HCT116 (cell line): ENCODE measurements around the gene CYRIA. TPM values are rescaled to one million over a fixed set of nuclear protein-coding genes. Genes with fewer than 3 reads are reported as not detected.

ENCODE experiments used
- ATAC-seq: fragments of 200-7000 bp; cut with Tn5 transposase; 2 replicates; pipeline ENCODE4 v1.9.1; 2020; ENCODE audit warnings: mild to moderate bottlenecking, moderate library complexity
- BruUV-seq: library from RNA; stranded (reverse); fragments of 400-500 nt; replicated peaks from 2 replicates; lab custom pipeline; 2021; lab: Mats Ljungman, UMichigan
- CTCF ChIA-PET: fragments of 300-600 bp; sonication (Branson Sonifier 250); formaldehyde crosslinking; loops from one replicate; lab custom pipeline; 2021; ENCODE audit warnings: antibody characterized with exemption; lab: Charles Lee
- POLR2A ChIA-PET: fragments of 300-600, 350-600 bp; sonication (Branson Sonifier 250); formaldehyde crosslinking; loops from one replicate; lab custom pipeline; 2021; ENCODE audit warnings: antibody characterized with exemption; lab: Charles Lee
- RAD21 ChIA-PET, 2 experiments: fragments of 300-600 bp; sonication (Branson Sonifier 250); formaldehyde crosslinking; loops; one replicate each; lab custom pipeline; 2023; ENCODE audit warnings: low total read pairs in 2 of 2; ENCODE audit not compliant: uncharacterized antibody in 2 of 2, unreplicated experiment in 2 of 2, low non-redundant PET in 1 of 2; lab: Charles Lee
- DNase-seq: peaks from one replicate; pipeline ENCODE4 v3.0.0-alpha.2; 2010; ENCODE audit warnings: low read depth, low spot score
- H2AFZ ChIP-seq: fragments of 200-600 bp; shearing (Covaris generic), sonication (generic); 2 replicates; pipeline ENCODE4 v1.6.1; 2017; ENCODE audit warnings: low read depth, mixed run types, mixed read lengths, antibody characterized with exemption, low read length; ENCODE audit not compliant: poor library complexity, severe bottlenecking
- H3K27ac ChIP-seq: 2 replicates; pipeline ENCODE4 v1.5.1; 2012; ENCODE audit warnings: low read depth, low read length
- H3K27me3 ChIP-seq: fragments of 200-600 bp; sonication (generic); 2 replicates; pipeline ENCODE4 v1.6.1; 2016; ENCODE audit warnings: mixed run types, low read length, mixed read lengths; ENCODE audit not compliant: insufficient read depth
- H3K36me3 ChIP-seq, 2 experiments: fragments of 200-500 bp in 1 of 2; fragments of 200-600 bp in 1 of 2; sonication (Bioruptor generic) in 1 of 2; sonication (generic) in 1 of 2; 2 replicates each; pipeline versions ENCODE4 v1.5.1 to v1.6.1; 2014 to 2016; ENCODE audit warnings: low read length in 2 of 2, inconsistent platforms in 1 of 2, mixed read lengths in 1 of 2, mixed run types in 1 of 2; ENCODE audit not compliant: insufficient read depth in 2 of 2, control insufficient read depth in 1 of 2
- H3K4me1 ChIP-seq, 2 experiments: fragments of 200-600 bp in 1 of 2; sonication (generic) in 1 of 2; 2 replicates each; pipeline versions ENCODE4 v1.5.1 to v1.6.1; 2012 to 2017; ENCODE audit warnings: low read length in 2 of 2, inconsistent platforms in 1 of 2, mild to moderate bottlenecking in 1 of 2, mixed read lengths in 1 of 2, mixed run types in 1 of 2, moderate library complexity in 1 of 2; ENCODE audit not compliant: insufficient read depth in 2 of 2, control insufficient read depth in 1 of 2
- H3K4me2 ChIP-seq: fragments of 200-600 bp; sonication (generic); 2 replicates; pipeline ENCODE4 v1.6.1; 2017; ENCODE audit warnings: mixed run types, low read length, mixed read lengths
- H3K4me3 ChIP-seq, 2 experiments: fragments of 200-600 bp in 1 of 2; sonication (generic) in 1 of 2; replicated peaks in 1 of 2; 2 replicates each; pipeline ENCODE4 v1.5.1; 2011 to 2016; ENCODE audit warnings: low read length in 2 of 2, control low read depth in 1 of 2, low read depth in 1 of 2, mild to moderate bottlenecking in 1 of 2, mixed read lengths in 1 of 2, mixed run types in 1 of 2
- H3K79me2 ChIP-seq: fragments of 200-600 bp; sonication (generic); 2 replicates; pipeline ENCODE4 v1.6.1; 2017; ENCODE audit warnings: mild to moderate bottlenecking, mixed run types, low read length, moderate library complexity, mixed read lengths; ENCODE audit not compliant: insufficient read depth
- H3K9ac ChIP-seq: fragments of 200-600 bp; sonication (generic); 2 replicates; pipeline ENCODE4 v1.6.1; 2016; ENCODE audit warnings: low read length, mixed read lengths
- H3K9me2 ChIP-seq: fragments of 200-600 bp; sonication (generic), shearing (Covaris generic); 2 replicates; pipeline ENCODE4 v1.6.1; 2017; ENCODE audit warnings: mixed run types, mild to moderate bottlenecking, moderate library complexity; ENCODE audit not compliant: insufficient read depth
- H3K9me3 ChIP-seq, 2 experiments: fragments of 200-500 bp in 1 of 2; fragments of 200-600 bp in 1 of 2; sonication (Bioruptor generic) in 1 of 2; sonication (generic) in 1 of 2; 2 replicates each; pipeline ENCODE4 v1.6.1; 2014 to 2017; ENCODE audit warnings: low read length in 2 of 2, mixed read lengths in 2 of 2, inconsistent platforms in 1 of 2, low read depth in 1 of 2, mild to moderate bottlenecking in 1 of 2, mixed run types in 1 of 2, moderate library complexity in 1 of 2; ENCODE audit not compliant: control insufficient read depth in 1 of 2, insufficient read depth in 1 of 2
- H4K20me1 ChIP-seq: fragments of 200-600 bp; sonication (generic), shearing (Covaris generic); 2 replicates; pipeline ENCODE4 v1.6.1; 2017; ENCODE audit warnings: mixed run types, mild to moderate bottlenecking, moderate library complexity; ENCODE audit not compliant: insufficient read depth
- CBX3 ChIP-seq: IDR thresholded peaks from 2 replicates; pipeline ENCODE4 v1.6.1; 2012; ENCODE audit warnings: low read depth
- ELF1 ChIP-seq: IDR thresholded peaks from 2 replicates; pipeline ENCODE4 v1.6.1; 2012; ENCODE audit warnings: low read depth, borderline replicate concordance
- FOSL1 ChIP-seq: IDR thresholded peaks from 2 replicates; pipeline ENCODE4 v1.6.1; 2012; ENCODE audit warnings: low read depth
- JUND ChIP-seq: IDR thresholded peaks from 2 replicates; pipeline ENCODE4 v1.6.1; 2012
- POLR2A ChIP-seq: IDR thresholded peaks from 2 replicates; pipeline ENCODE4 v1.7.0; 2011; ENCODE audit warnings: borderline replicate concordance; ENCODE audit not compliant: insufficient read depth, insufficient read length; ENCODE audit errors: extremely low read depth
- RAD21 ChIP-seq: IDR thresholded peaks from 2 replicates; pipeline ENCODE4 v1.6.1; 2012; ENCODE audit warnings: low read depth, mild to moderate bottlenecking
- SIN3A ChIP-seq: IDR thresholded peaks from 2 replicates; pipeline ENCODE4 v1.6.1; 2012; ENCODE audit warnings: low read depth
- SP1 ChIP-seq: IDR thresholded peaks from 2 replicates; pipeline ENCODE4 v1.6.1; 2012; ENCODE audit warnings: low read depth
- SRF ChIP-seq: IDR thresholded peaks from 2 replicates; pipeline ENCODE4 v1.6.1; 2012; ENCODE audit warnings: low read depth
- intact Hi-C: fragments of 100-400 bp; cut with micrococcal nuclease; formaldehyde crosslinking; loops from 2 replicates; pipeline ENCODE4 v1.10.0; 2022
- total RNA-seq: library from RNA; stranded (reverse); gene quantifications from one replicate; pipeline ENCODE4 v1.2.1, GENCODE V29; 2021; ENCODE audit not compliant: unreplicated experiment
- TF ChIP-seq, protein P1 (sequence below): IDR thresholded peaks from 2 replicates; pipeline ENCODE4 v1.6.1; 2012
- TF ChIP-seq, protein P2 (sequence below): IDR thresholded peaks from 2 replicates; pipeline ENCODE4 v1.6.1; 2012
- TF ChIP-seq, protein P3 (sequence below): IDR thresholded peaks from 2 replicates; pipeline ENCODE4 v1.6.1; 2012; ENCODE audit warnings: low read depth

Gene CYRIA
- total RNA-seq, 1 experiment from 2014 or later = 0.44 TPM

DNA sequence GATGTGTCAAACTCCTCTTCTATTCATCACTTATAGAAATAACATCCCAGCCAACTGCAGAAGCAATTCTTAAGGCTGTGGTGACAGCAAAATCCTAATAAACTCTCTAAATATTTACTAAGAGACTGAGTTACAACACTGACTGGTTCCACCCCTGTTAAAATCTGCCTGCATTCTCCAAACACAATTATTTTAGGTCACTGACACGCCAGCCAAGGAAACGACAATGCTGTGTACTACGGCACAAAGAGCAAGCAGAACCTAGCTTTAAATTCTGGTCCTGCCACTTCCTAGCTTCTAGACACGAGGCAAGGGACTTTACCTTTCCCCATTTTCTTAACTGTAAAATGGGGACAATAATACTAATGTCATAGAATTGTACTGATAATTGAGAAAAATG, 4.1 kb downstream of the CYRIA start:
- no peak overlapping the region for H3K4me3 ChIP-seq
- H3K36me3 ChIP-seq = no peaks in the 10 kb centered on the region
- no peaks in the 10 kb centered on the region for H4K20me1 ChIP-seq
- no peak overlapping the region for H2AFZ ChIP-seq
- DNase-seq (no peak), ATAC-seq (no peak)
- intact Hi-C loops = no loop called here
- no peak for TF ChIP-seq SP1
- TF ChIP-seq, protein P1, sequence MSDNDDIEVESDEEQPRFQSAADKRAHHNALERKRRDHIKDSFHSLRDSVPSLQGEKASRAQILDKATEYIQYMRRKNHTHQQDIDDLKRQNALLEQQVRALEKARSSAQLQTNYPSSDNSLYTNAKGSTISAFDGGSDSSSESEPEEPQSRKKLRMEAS = no peak
- no peak for TF ChIP-seq RAD21
- no peak for TF ChIP-seq CBX3
- no peak for TF ChIP-seq POLR2A
- no peak for TF ChIP-seq ELF1
- no peak for TF ChIP-seq FOSL1
- TF ChIP-seq JUND = no peak
- TF ChIP-seq, protein P2, sequence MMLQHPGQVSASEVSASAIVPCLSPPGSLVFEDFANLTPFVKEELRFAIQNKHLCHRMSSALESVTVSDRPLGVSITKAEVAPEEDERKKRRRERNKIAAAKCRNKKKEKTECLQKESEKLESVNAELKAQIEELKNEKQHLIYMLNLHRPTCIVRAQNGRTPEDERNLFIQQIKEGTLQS = no peak
- no peak for TF ChIP-seq SRF
- no peak for TF ChIP-seq SIN3A
- TF ChIP-seq, protein P3, sequence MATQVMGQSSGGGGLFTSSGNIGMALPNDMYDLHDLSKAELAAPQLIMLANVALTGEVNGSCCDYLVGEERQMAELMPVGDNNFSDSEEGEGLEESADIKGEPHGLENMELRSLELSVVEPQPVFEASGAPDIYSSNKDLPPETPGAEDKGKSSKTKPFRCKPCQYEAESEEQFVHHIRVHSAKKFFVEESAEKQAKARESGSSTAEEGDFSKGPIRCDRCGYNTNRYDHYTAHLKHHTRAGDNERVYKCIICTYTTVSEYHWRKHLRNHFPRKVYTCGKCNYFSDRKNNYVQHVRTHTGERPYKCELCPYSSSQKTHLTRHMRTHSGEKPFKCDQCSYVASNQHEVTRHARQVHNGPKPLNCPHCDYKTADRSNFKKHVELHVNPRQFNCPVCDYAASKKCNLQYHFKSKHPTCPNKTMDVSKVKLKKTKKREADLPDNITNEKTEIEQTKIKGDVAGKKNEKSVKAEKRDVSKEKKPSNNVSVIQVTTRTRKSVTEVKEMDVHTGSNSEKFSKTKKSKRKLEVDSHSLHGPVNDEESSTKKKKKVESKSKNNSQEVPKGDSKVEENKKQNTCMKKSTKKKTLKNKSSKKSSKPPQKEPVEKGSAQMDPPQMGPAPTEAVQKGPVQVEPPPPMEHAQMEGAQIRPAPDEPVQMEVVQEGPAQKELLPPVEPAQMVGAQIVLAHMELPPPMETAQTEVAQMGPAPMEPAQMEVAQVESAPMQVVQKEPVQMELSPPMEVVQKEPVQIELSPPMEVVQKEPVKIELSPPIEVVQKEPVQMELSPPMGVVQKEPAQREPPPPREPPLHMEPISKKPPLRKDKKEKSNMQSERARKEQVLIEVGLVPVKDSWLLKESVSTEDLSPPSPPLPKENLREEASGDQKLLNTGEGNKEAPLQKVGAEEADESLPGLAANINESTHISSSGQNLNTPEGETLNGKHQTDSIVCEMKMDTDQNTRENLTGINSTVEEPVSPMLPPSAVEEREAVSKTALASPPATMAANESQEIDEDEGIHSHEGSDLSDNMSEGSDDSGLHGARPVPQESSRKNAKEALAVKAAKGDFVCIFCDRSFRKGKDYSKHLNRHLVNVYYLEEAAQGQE = no peak
- H3K27me3 ChIP-seq = peaks cover 62% of the 10 kb centered on the region
- ChIA-PET CTCF (no interaction called here), POLR2A (no interaction called here), RAD21 (no interaction called here)
- H3K4me2 ChIP-seq = no peak overlapping the region
- H3K79me2 ChIP-seq = no peaks in the 10 kb centered on the region
- no peak overlapping the region for H3K27ac ChIP-seq
- no peaks in the 10 kb centered on the region for H3K9me3 ChIP-seq
- no TSS peak for BruUV-seq
- no peaks in the 10 kb centered on the region for H3K9me2 ChIP-seq
- peaks cover 3 to 5% of the 10 kb centered on the region in 2 experiments; a peak in 2 of 4 replicates for H3K4me1 ChIP-seq
- no peak overlapping the region for H3K9ac ChIP-seq
